GM12865 (cell line): ENCODE data around the gene COL26A1.
A peak's percentile ranks its signal among the peaks of the same experiment; 100 is the strongest.

Source experiments
- DNase-seq: peaks from one replicate; pipeline ENCODE4 v3.0.0; 2010; ENCODE audit warnings: low read depth
- H3K4me3 ChIP-seq: 2 replicates; pipeline ENCODE4 v1.5.1; 2011; ENCODE audit warnings: mild to moderate bottlenecking, low read depth, low read length, control low read depth
- CTCF ChIP-seq: IDR thresholded peaks from 2 replicates; pipeline ENCODE4 v1.5.1; 2011; ENCODE audit warnings: low read length, control low read depth, low read depth, inconsistent platforms; ENCODE audit not compliant: insufficient read depth; ENCODE audit errors: missing control alignments

The COL26A1 gene

DNA sequence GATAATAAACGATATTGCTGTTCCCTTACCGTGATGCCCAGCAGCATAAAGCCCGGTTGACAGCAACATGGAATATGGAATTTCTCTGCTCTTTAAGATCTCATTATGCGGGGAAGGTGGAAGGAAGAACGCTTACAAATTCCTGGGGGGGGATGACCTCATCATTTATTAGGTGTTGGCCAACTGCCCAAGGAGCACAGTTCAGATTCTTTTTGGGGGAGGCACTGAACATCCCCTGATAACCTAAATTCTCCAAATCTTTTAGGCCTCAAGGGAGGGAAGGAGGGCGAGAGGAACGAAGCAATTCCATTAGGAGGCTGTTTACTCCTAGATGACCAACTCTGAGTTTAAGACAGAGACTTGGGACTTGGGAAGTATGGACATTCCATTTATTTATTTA, 5.2 kb upstream of the COL26A1 start:
- no peak for DNase-seq
- no peak overlapping the region for H3K4me3 ChIP-seq
- no peak for TF ChIP-seq CTCF

- DNase-seq = no peak
- no peak for TF ChIP-seq CTCF
- H3K4me3 ChIP-seq = no peak overlapping the region
These were observed 590 bp downstream of the COL26A1 start for GRCh38 chr7:101363196-101363733.

GRCh38 chr7:101363734-101364374, 1.2 kb downstream of the COL26A1 start:
- DNase-seq = peak; percentile 72
- no peak overlapping the region for H3K4me3 ChIP-seq
- peak; percentile 78 for TF ChIP-seq CTCF

- no peak overlapping the region for H3K4me3 ChIP-seq
- no peak for DNase-seq
- TF ChIP-seq CTCF = no peak
These were observed 3.3 kb downstream of the COL26A1 start for GRCh38 chr7:101365956-101366355.

GRCh38 chr7:101367676-101368075, 5.0 kb downstream of the COL26A1 start:
- no peak for TF ChIP-seq CTCF
- H3K4me3 ChIP-seq = no peak overlapping the region
- no peak for DNase-seq

DNA sequence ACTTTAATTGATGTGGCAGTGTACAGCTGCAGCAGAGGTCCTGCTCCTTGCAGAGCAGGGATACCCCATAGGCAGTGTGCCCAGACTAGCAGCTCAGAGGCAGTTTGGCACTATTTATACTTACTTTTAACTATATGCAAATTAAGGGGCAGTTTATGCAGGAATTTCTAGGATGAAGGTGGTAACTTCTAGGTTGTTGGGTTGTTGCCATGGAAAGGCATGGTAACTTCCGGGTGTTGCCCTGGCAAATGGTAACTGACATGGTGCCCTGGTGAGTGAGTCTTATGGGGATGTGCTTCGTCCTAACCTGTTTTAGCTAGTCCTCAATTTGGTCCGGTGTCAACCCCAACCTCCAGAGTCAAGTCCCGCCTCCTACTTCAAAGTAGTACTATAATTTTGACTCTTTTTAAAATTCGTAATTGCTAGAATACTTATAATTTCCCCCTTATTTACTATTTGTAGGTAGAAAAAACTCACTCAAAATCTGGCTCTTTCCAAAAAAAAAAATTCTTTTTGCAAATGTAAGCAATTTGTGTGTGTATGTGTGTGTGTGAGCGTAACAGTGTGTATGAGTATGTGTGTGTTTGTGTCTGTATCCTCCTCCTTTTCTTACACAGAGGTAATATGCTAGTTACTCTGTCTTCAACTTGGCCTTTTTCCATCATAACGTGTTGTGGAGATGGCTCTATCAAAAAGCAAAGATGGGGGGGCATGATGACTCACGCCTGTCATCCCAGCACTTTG, 5.9 kb downstream of the COL26A1 start:
- no peak overlapping the region for H3K4me3 ChIP-seq
- no peak for TF ChIP-seq CTCF
- no peak for DNase-seq
